IPS-18a (cell line): ENCODE results near the gene ARPC1B.
"Not testable (repeated sequence)": the region's sequence is repeated elsewhere in the genome, so short reads cannot be mapped to it uniquely, and the experiment has no call there.

Experiments used
- H3K27ac ChIP-seq: one replicate; pipeline ENCODE4 v1.5.1; 2013; ENCODE audit warnings: low read length
- H3K27me3 ChIP-seq: one replicate; pipeline ENCODE4 v1.6.1; 2013; ENCODE audit warnings: mild to moderate bottlenecking, low read length; ENCODE audit not compliant: control insufficient read depth, insufficient read depth
- H3K36me3 ChIP-seq: one replicate; pipeline ENCODE4 v1.6.1; 2013; ENCODE audit warnings: low read depth, low read length; ENCODE audit not compliant: control insufficient read depth
- H3K4me1 ChIP-seq: one replicate; pipeline ENCODE4 v1.6.1; 2013; ENCODE audit warnings: low read depth, low read length; ENCODE audit not compliant: control insufficient read depth
- H3K4me3 ChIP-seq: one replicate; pipeline ENCODE4 v1.5.1; 2013; ENCODE audit warnings: low read length
- H3K9ac ChIP-seq: one replicate; pipeline ENCODE4 v1.6.1; 2013; ENCODE audit warnings: mild to moderate bottlenecking, low read length, moderate library complexity
- H3K9me3 ChIP-seq: one replicate; pipeline ENCODE4 v1.6.1; 2013; ENCODE audit warnings: low read depth, low read length; ENCODE audit not compliant: control insufficient read depth

ARPC1B gene

DNA sequence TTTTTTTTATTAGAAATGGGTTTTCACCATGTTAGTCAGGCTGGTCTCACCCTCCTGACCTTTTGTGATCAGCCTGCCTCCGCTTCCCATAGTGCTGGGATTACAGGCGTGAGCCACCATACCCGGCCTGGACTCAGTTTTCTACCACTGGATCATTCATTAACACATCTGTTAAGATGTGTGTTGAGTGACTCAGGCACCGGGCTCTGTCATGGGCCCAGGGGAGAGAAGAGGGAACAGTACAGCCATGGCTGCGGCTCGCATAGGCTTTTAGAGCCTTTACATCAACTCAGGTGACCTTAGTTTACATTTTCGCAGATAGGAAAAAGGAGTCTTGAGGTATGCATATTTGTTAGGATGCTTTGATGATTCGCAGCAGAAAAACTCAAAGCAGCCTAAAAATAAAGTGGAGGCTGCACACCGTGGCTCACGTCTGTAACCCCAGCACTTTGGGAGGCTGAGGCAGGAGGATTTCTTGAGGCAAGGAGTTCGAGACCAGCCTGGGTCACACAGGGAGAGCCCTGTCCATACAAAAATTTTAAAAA is 3.1 kb upstream of the ARPC1B start:
- H3K4me3 ChIP-seq, result no peak overlapping the region
- no peaks in the 10 kb centered on the region for H3K9me3 ChIP-seq
- H3K27ac ChIP-seq, result no peak overlapping the region
- no peaks in the 10 kb centered on the region for H3K36me3 ChIP-seq
- peaks cover under 1% of the 10 kb centered on the region for H3K4me1 ChIP-seq
- no peaks in the 10 kb centered on the region for H3K27me3 ChIP-seq
- no peak overlapping the region for H3K9ac ChIP-seq

DNA sequence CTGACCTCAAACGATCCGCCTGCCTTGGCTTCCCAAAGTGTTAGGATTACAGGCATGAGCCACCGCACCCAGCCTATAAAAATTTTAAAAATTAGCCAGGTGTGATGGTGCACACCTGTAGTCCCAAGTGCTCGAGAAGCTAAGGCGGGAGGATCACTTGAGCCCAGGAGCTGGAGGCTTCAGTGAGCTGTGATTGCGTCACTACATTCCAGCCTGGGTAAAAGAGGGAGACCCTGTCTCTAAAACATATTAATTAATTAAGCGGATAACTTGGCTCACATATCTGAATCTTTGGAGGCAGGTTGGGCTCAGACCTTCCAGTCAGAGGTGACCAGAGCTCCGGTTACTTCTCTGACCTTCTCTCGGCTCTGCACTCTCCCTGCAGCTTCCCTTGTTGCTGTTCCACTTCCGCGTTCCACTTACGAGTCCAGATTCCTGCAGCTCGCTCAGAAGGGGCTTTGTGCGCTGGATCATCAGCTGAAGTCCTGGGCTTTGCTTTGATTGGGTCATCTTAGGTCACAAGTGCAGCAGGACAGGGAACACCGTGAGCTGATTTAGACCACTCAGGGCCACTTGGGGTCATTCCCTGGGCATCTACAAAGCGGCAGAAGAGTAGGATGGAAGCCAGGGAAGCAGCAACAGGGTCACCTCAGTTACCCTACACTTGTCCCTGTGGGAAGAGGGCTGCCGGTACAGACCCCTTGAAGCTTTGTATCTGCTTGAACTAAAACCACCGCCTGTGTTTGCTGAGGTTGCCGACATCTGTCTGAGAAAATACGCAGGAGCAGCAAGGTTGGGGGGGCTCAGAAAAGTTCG is 2.0 kb upstream of the ARPC1B start:
- H3K9me3 ChIP-seq, result no peaks in the 10 kb centered on the region
- no peak overlapping the region for H3K4me3 ChIP-seq
- H3K36me3 ChIP-seq, result no peaks in the 10 kb centered on the region
- H3K27ac ChIP-seq, result no peak overlapping the region
- no peaks in the 10 kb centered on the region for H3K4me1 ChIP-seq
- H3K9ac ChIP-seq, result no peak overlapping the region
- no peaks in the 10 kb centered on the region for H3K27me3 ChIP-seq

- H3K27ac ChIP-seq, result no peak overlapping the region
- no peaks in the 10 kb centered on the region for H3K27me3 ChIP-seq
- no peaks in the 10 kb centered on the region for H3K4me1 ChIP-seq
- H3K9me3 ChIP-seq, result no peaks in the 10 kb centered on the region
- H3K9ac ChIP-seq, result peak overlapping the region; percentile 45
- no peaks in the 10 kb centered on the region for H3K36me3 ChIP-seq
- peak overlapping the region; percentile 75 for H3K4me3 ChIP-seq
Observed at GRCh38 chr7:99373091-99374066, 1.2 kb upstream of the ARPC1B start.

- H3K9me3 ChIP-seq, result no peaks in the 10 kb centered on the region
- no peaks in the 10 kb centered on the region for H3K36me3 ChIP-seq
- H3K4me3 ChIP-seq, result peak overlapping the region; percentile 75
- H3K9ac ChIP-seq, result no peak overlapping the region
- H3K4me1 ChIP-seq, result no peaks in the 10 kb centered on the region
- no peaks in the 10 kb centered on the region for H3K27me3 ChIP-seq
- no peak overlapping the region for H3K27ac ChIP-seq
Observed at GRCh38 chr7:99375070-99375807, 709 bp downstream of the ARPC1B start.

- Histone ChIP-seq H3K4me1 (no peaks in the 10 kb centered on the region), H3K9me3 (no peaks in the 10 kb centered on the region), H3K27me3 (no peaks in the 10 kb centered on the region), H3K4me3 (no peak overlapping the region), H3K36me3 (no peaks in the 10 kb centered on the region), H3K9ac (no peak overlapping the region), H3K27ac (no peak overlapping the region)
Observed at GRCh38 chr7:99379043-99379577, 4.6 kb downstream of the ARPC1B start.

GRCh38 chr7:99379693-99380031 is 5.1 kb downstream of the ARPC1B start:
- not testable (repeated sequence) for H3K36me3 ChIP-seq, H3K9ac ChIP-seq, H3K4me3 ChIP-seq, H3K9me3 ChIP-seq, H3K27me3 ChIP-seq, H3K27ac ChIP-seq, H3K4me1 ChIP-seq

GRCh38 chr7:99380032-99380822 is 5.7 kb downstream of the ARPC1B start:
- Histone ChIP-seq H3K4me3 (no peak overlapping the region), H3K27me3 (no peaks in the 10 kb centered on the region), H3K9me3 (no peaks in the 10 kb centered on the region), H3K9ac (no peak overlapping the region), H3K36me3 (no peaks in the 10 kb centered on the region), H3K27ac (no peak overlapping the region), H3K4me1 (no peaks in the 10 kb centered on the region)

- Histone ChIP-seq H3K27ac (no peak overlapping the region), H3K9me3 (no peaks in the 10 kb centered on the region), H3K27me3 (no peaks in the 10 kb centered on the region), H3K9ac (no peak overlapping the region), H3K4me1 (no peaks in the 10 kb centered on the region), H3K36me3 (no peaks in the 10 kb centered on the region), H3K4me3 (no peak overlapping the region)
Observed at GRCh38 chr7:99380823-99381663, 6.5 kb downstream of the ARPC1B start.

DNA sequence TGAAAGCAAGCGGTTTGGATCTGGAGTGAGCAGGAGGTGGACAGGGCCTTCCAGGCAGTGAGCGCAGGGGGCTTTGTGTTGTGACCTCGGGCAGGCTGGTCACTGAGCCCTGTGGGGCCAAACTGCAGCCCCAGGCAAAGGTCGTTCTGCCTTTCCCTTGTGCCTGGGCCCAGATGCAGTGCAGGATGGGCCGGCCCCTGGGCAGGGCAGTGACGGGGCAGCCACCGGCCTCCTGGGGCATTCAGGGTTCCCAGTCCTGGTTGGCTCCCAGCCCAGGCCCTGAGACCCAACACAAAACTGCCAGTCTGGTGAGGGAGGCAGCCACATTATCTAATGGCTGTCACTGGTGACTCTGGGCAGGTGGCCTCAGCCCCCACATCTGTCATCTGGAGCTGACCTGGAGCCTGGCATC is 7.1 kb downstream of the ARPC1B start:
- no peak overlapping the region for H3K4me3 ChIP-seq
- H3K4me1 ChIP-seq, result no peaks in the 10 kb centered on the region
- no peaks in the 10 kb centered on the region for H3K27me3 ChIP-seq
- no peak overlapping the region for H3K27ac ChIP-seq
- no peak overlapping the region for H3K9ac ChIP-seq
- H3K36me3 ChIP-seq, result no peaks in the 10 kb centered on the region
- no peaks in the 10 kb centered on the region for H3K9me3 ChIP-seq

- H3K9ac ChIP-seq, result no peak overlapping the region
- peaks cover 3% of the 10 kb centered on the region for H3K36me3 ChIP-seq
- H3K4me1 ChIP-seq, result no peaks in the 10 kb centered on the region
Observed at GRCh38 chr7:99383203-99383602, 8.7 kb downstream of the ARPC1B start.

More at GRCh38 chr7:99383203-99383602, 8.7 kb downstream of the ARPC1B start:
- H3K27ac ChIP-seq, result no peak overlapping the region
- H3K27me3 ChIP-seq, result no peaks in the 10 kb centered on the region
- no peaks in the 10 kb centered on the region for H3K9me3 ChIP-seq
- H3K4me3 ChIP-seq, result no peak overlapping the region
